Type B pancreatic cell (in vitro differentiated cells): ENCODE data around the gene NOTCH1. TPM values are rescaled to one million over a fixed set of nuclear protein-coding genes. Genes with fewer than 3 reads are reported as not detected.

ENCODE experiments used
- DNase-seq: peaks from one replicate; pipeline ENCODE4 v3.0.0; 2021; ENCODE audit warnings: mixed read lengths; ENCODE audit not compliant: unreplicated experiment; ENCODE audit errors: extremely low spot score
- H3K27ac Mint-ChIP-seq: 2 replicates; pipeline ENCODE4 v1.8.0; 2021; ENCODE audit warnings: mild to moderate bottlenecking, mixed read lengths
- H3K27me3 Mint-ChIP-seq: 2 replicates; pipeline ENCODE4 v1.8.0; 2021; ENCODE audit warnings: mixed read lengths
- H3K36me3 Mint-ChIP-seq: 2 replicates; pipeline ENCODE4 v1.8.0; 2021; ENCODE audit warnings: mixed read lengths
- H3K4me1 Mint-ChIP-seq: one replicate; pipeline ENCODE4 v1.8.0; 2021; ENCODE audit warnings: mixed read lengths; ENCODE audit not compliant: unreplicated experiment
- H3K4me3 Mint-ChIP-seq: 2 replicates; pipeline ENCODE4 v1.8.0; 2021; ENCODE audit warnings: mild to moderate bottlenecking, mixed read lengths
- H3K9me3 Mint-ChIP-seq: 2 replicates; pipeline ENCODE4 v1.8.0; 2021; ENCODE audit warnings: mixed read lengths
- total RNA-seq: library from RNA; stranded (reverse); gene quantifications from 2 replicates; pipeline ENCODE4 v1.2.1, GENCODE V29; 2021; ENCODE audit warnings: low replicate concordance
- TF ChIP-seq, protein P1 (sequence below): fragments of 200-600 bp; sonication (generic); conservative IDR thresholded peaks from 2 replicates; pipeline ENCODE4 v1.5.0; 2021; ENCODE audit warnings: antibody characterized with exemption, mild to moderate bottlenecking

The NOTCH1 gene
- total RNA-seq, 1 donor from 2014 or later, result 53.1 TPM

DNA sequence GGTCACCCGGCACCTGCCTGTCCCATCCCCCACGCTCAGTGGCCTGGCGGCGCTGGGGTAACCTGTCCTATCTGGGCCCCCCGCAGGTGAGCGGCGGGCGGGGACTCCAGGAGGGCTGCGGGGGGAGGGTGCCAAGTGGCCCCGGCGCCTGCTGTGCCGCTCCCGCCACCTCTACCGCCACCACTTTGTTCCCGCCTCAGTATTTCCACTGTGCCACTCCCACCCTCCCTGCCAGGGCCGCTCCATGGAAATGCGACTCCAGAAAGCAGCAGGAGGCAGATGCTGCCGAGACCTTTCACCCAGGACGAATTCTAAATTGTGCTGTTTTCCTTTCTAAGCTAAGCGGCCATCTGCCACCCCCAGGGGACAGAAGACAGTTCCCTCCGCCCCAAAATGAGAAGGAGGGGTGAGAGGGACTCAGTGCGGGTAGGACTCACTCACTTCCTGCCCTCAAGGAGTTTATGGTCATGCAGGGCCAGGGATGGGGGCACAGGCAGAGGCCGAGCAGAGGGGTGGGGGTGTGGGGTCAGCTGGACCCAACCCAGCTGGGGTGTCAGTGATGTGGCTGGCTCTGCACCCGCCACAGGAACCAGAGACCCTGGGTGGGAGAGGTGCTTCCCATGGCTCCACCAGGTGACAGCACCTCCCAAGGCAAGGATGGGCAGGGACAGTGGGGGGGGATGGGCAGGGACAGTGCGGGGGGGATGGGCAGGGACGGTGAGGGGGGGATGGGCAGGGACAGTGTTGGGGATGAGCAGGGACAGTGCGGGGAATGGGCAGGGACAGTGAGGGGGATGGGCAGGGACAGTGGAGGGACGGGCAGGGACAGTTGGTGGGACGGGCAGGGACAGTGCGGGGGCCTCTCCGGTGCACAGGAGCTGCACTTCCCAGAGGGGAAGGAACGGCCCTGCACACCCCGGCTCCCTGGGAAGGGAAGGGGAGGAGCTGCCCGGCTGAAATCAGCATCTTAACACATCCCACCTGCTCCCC lies 17.8 kb downstream of the NOTCH1 start:
- no peak overlapping the region for H3K27ac Mint-ChIP-seq
- no peaks in the 10 kb centered on the region for H3K9me3 Mint-ChIP-seq
- no peaks in the 10 kb centered on the region for H3K27me3 Mint-ChIP-seq
- no peaks in the 10 kb centered on the region for H3K36me3 Mint-ChIP-seq
- TF ChIP-seq, protein P1, sequence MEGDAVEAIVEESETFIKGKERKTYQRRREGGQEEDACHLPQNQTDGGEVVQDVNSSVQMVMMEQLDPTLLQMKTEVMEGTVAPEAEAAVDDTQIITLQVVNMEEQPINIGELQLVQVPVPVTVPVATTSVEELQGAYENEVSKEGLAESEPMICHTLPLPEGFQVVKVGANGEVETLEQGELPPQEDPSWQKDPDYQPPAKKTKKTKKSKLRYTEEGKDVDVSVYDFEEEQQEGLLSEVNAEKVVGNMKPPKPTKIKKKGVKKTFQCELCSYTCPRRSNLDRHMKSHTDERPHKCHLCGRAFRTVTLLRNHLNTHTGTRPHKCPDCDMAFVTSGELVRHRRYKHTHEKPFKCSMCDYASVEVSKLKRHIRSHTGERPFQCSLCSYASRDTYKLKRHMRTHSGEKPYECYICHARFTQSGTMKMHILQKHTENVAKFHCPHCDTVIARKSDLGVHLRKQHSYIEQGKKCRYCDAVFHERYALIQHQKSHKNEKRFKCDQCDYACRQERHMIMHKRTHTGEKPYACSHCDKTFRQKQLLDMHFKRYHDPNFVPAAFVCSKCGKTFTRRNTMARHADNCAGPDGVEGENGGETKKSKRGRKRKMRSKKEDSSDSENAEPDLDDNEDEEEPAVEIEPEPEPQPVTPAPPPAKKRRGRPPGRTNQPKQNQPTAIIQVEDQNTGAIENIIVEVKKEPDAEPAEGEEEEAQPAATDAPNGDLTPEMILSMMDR, result no peak
- peaks cover 14% of the 10 kb centered on the region for H3K4me1 Mint-ChIP-seq
- no peak overlapping the region for H3K4me3 Mint-ChIP-seq
- DNase-seq, result no peak

- TF ChIP-seq, protein P1, result no peak
- H3K27me3 Mint-ChIP-seq, result no peaks in the 10 kb centered on the region
- no peaks in the 10 kb centered on the region for H3K9me3 Mint-ChIP-seq
- H3K27ac Mint-ChIP-seq, result no peak overlapping the region
- H3K36me3 Mint-ChIP-seq, result no peaks in the 10 kb centered on the region
- DNase-seq, result no peak
- peaks cover 10% of the 10 kb centered on the region for H3K4me1 Mint-ChIP-seq
- no peak overlapping the region for H3K4me3 Mint-ChIP-seq
Measured at GRCh38 chr9:136527131-136527530, 18.7 kb downstream of the NOTCH1 start.

DNA sequence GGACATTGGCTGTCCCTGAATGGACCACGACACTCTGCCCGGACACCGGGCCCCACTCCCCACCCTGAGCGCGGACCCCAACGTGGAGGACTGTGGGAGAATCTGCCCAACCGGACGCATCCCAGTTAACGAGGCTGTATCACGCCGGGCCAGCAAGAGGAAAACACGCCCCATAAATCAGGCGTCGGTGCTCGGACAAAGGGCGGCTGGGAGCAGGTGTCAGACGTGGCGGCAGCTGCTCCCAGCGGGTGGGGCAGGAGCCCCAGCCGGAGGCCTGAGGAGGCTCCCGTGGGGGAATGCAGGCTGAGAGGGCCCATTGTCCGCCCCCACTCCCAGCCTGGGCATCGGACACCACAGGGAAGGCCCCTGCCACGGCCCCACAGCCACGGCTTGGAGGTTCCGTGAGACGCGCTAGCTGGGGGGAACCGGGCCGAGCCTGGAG lies 19.2 kb downstream of the NOTCH1 start:
- DNase-seq, result no peak
- H3K4me1 Mint-ChIP-seq, result peaks cover 8% of the 10 kb centered on the region
- no peaks in the 10 kb centered on the region for H3K36me3 Mint-ChIP-seq
- TF ChIP-seq, protein P1, result no peak
- no peak overlapping the region for H3K4me3 Mint-ChIP-seq
- H3K27ac Mint-ChIP-seq, result no peak overlapping the region
- no peaks in the 10 kb centered on the region for H3K9me3 Mint-ChIP-seq
- no peaks in the 10 kb centered on the region for H3K27me3 Mint-ChIP-seq

- no peak for DNase-seq
- Mint-ChIP-seq H3K4me1 (peaks cover 8% of the 10 kb centered on the region), H3K36me3 (no peaks in the 10 kb centered on the region), H3K4me3 (no peak overlapping the region), H3K27ac (no peak overlapping the region), H3K27me3 (no peaks in the 10 kb centered on the region), H3K9me3 (no peaks in the 10 kb centered on the region)
- TF ChIP-seq, protein P1, result no peak
Measured at GRCh38 chr9:136525841-136526499, 19.9 kb downstream of the NOTCH1 start.

GRCh38 chr9:136525207-136525606 lies 20.6 kb downstream of the NOTCH1 start:
- peaks cover 8% of the 10 kb centered on the region for H3K4me1 Mint-ChIP-seq
- TF ChIP-seq, protein P1, result no peak
- H3K27ac Mint-ChIP-seq, result no peak overlapping the region
- no peak for DNase-seq
- no peaks in the 10 kb centered on the region for H3K36me3 Mint-ChIP-seq
- no peaks in the 10 kb centered on the region for H3K9me3 Mint-ChIP-seq
- no peaks in the 10 kb centered on the region for H3K27me3 Mint-ChIP-seq
- H3K4me3 Mint-ChIP-seq, result no peak overlapping the region
